PC-9 (cell line): Measurements from ENCODE around the gene SV2C.

Experiments
- CTCF ChIP-seq: fragments of 200-600 bp; sonication (generic); conservative IDR thresholded peaks from 2 replicates; pipeline ENCODE4 v1.6.1; 2017; ENCODE audit warnings: mixed run types, antibody characterized with exemption, mild to moderate bottlenecking, moderate library complexity
- EZH2 ChIP-seq: fragments of 200-600 bp; sonication (generic); IDR thresholded peaks from 2 replicates; pipeline ENCODE4 v1.8.0; 2017; ENCODE audit warnings: antibody characterized with exemption, low read depth

- TF ChIP-seq CTCF (no peak), EZH2 (no peak)
Measured at GRCh38 chr5:76363352-76364225, 280.4 kb downstream of the SV2C start.
